Thoracic aorta (tissue), 2 donors: Measurements from ENCODE around the gene TFIP11. TPM values are rescaled to one million over a fixed set of nuclear protein-coding genes. Genes with fewer than 3 reads are reported as not detected.

Experiments used
- ATAC-seq: fragments of 150-250 bp; one replicate; pipeline ENCODE4 v1.8.0; 2017; ENCODE audit warnings: low read depth; ENCODE audit not compliant: insufficient number of reproducible peaks, low FRiP score
- DNase-seq: peaks from one replicate; pipeline ENCODE4 v3.0.0-alpha.2; 2020; ENCODE audit warnings: low spot score
- H3K27ac ChIP-seq, 2 donors: fragments of 200-600 bp; sonication (generic); 1 replicate in 1 of 2; 2 replicates in 1 of 2; pipeline ENCODE4 v1.5.1; 2016; ENCODE audit warnings: mild to moderate bottlenecking in 2 of 2, moderate library complexity in 2 of 2
- H3K27me3 ChIP-seq: fragments of 200-600 bp; sonication (generic); replicated peaks from 2 replicates; pipeline ENCODE4 v1.6.0; 2016; ENCODE audit warnings: mild to moderate bottlenecking; ENCODE audit not compliant: insufficient read depth
- H3K36me3 ChIP-seq: fragments of 200-600 bp; sonication (generic); one replicate; pipeline ENCODE4 v1.5.1; 2016
- H3K4me1 ChIP-seq, 2 donors: fragments of 200-600 bp; sonication (generic); 1 replicate in 1 of 2; 2 replicates in 1 of 2; pipeline versions ENCODE4 v1.5.1 to v1.6.0; 2016; ENCODE audit warnings: low read depth in 2 of 2, mild to moderate bottlenecking in 1 of 2; ENCODE audit not compliant: control insufficient read depth in 1 of 2
- H3K4me3 ChIP-seq: fragments of 200-600 bp; sonication (generic); 2 replicates; pipeline ENCODE4 v1.5.1; 2016; ENCODE audit warnings: mild to moderate bottlenecking
- H3K9me3 ChIP-seq: fragments of 200-600 bp; sonication (generic); 2 replicates; pipeline ENCODE4 v1.5.1; 2016
- total RNA-seq, 2 donors: library from RNA; depleted of rRNA; stranded (reverse); fragments of >200 nt; gene quantifications; one replicate each; pipeline versions ENCODE4 v1.1.0 to v1.2.3, GENCODE V29; 2016
- TF ChIP-seq, protein P1 (sequence below): fragments of 200-600 bp; sonication (generic); IDR thresholded peaks from one replicate; pipeline ENCODE4 v1.5.1; 2019; ENCODE audit warnings: antibody characterized with exemption

TFIP11 gene
- total RNA-seq, 2 donors from 2014 or later, result 21.7 to 60.6 TPM

DNA sequence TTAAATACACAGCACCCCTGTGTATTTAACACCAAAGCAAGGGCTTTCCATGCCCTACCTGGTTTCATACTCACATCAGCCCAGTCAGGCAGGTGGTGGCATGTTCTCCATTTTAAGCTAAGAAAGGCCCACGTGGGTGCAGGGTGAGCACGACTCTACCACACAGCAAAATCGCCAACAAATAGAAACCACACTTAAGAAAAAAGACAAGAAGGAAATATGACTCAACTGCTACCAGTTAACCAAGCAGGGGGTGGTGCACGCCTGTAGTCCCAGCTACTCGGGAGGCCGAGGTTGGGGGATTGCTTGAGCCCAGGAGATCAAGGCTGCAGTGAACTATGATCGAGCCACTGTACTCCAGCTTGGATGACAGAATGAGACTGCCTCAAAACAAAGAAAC, 35.2 kb upstream of the TFIP11 start:
- no peaks in the 10 kb centered on the region for H3K27me3 ChIP-seq
- TF ChIP-seq, protein P1, sequence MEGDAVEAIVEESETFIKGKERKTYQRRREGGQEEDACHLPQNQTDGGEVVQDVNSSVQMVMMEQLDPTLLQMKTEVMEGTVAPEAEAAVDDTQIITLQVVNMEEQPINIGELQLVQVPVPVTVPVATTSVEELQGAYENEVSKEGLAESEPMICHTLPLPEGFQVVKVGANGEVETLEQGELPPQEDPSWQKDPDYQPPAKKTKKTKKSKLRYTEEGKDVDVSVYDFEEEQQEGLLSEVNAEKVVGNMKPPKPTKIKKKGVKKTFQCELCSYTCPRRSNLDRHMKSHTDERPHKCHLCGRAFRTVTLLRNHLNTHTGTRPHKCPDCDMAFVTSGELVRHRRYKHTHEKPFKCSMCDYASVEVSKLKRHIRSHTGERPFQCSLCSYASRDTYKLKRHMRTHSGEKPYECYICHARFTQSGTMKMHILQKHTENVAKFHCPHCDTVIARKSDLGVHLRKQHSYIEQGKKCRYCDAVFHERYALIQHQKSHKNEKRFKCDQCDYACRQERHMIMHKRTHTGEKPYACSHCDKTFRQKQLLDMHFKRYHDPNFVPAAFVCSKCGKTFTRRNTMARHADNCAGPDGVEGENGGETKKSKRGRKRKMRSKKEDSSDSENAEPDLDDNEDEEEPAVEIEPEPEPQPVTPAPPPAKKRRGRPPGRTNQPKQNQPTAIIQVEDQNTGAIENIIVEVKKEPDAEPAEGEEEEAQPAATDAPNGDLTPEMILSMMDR, result no peak
- no peak for ATAC-seq

DNA sequence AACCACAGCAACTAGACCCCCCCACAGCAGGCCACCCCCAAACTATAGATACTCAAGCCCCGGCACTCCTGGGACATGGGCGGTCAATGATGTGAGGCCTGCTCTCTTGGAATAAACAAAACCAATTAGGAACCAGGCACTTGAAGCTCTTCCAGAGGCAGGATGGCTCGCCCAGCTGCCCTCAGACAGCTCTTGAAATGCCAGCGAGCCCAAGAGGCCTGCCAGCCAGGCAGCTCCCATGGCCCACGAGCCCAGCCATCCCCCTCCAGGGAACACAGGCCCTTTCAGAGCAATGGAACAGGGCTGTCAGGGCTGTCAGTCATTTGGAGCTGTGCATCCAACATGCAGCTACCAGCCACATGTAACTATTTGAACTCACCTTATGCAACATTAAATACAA, 34.0 kb upstream of the TFIP11 start:
- TF ChIP-seq, protein P1, result no peak
- no peak overlapping the region for H3K27ac ChIP-seq
- ATAC-seq, result no peak
- H3K4me3 ChIP-seq, result no peak overlapping the region
- H3K9me3 ChIP-seq, result no peaks in the 10 kb centered on the region
- no peak for DNase-seq
- H3K36me3 ChIP-seq, result peaks cover 2% of the 10 kb centered on the region
- H3K27me3 ChIP-seq, result no peaks in the 10 kb centered on the region
- H3K4me1 ChIP-seq, result peaks cover 0 to 15% of the 10 kb centered on the region in 2 donors

More for the DNA sequence above, 35.2 kb upstream of the TFIP11 start:
- no peaks in the 10 kb centered on the region for H3K36me3 ChIP-seq
- peaks cover 0 to 17% of the 10 kb centered on the region in 2 donors for H3K4me1 ChIP-seq
- no peak overlapping the region for H3K4me3 ChIP-seq
- no peak overlapping the region for H3K27ac ChIP-seq
- H3K9me3 ChIP-seq, result no peaks in the 10 kb centered on the region
- DNase-seq, result no peak

DNA sequence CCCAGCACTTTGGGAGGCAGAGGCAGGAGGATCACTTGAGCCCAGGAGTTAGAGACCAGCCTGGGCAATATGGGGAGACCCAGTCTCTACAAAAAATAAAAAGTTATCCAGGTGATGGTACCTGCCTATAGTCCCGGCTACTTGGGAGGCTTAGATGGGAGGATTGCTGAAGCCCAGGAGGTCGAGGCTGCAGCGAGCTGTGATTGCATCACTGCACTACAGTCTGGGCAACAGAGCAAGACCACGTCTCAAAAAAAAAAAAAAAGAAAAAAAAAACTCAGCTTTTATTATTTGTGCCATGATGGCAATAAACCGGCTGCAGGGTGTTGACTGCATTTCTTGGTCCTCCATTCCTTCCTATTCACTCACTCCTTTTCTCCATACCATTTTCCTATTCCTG, 33.6 kb upstream of the TFIP11 start:
- Histone ChIP-seq H3K4me1 (peaks cover 0 to 10% of the 10 kb centered on the region in 2 donors), H3K27me3 (no peaks in the 10 kb centered on the region), H3K27ac (no peak overlapping the region), H3K36me3 (peaks cover 6% of the 10 kb centered on the region), H3K9me3 (no peaks in the 10 kb centered on the region), H3K4me3 (no peak overlapping the region)
- TF ChIP-seq, protein P1, result no peak
- ATAC-seq (no peak), DNase-seq (no peak)

DNA sequence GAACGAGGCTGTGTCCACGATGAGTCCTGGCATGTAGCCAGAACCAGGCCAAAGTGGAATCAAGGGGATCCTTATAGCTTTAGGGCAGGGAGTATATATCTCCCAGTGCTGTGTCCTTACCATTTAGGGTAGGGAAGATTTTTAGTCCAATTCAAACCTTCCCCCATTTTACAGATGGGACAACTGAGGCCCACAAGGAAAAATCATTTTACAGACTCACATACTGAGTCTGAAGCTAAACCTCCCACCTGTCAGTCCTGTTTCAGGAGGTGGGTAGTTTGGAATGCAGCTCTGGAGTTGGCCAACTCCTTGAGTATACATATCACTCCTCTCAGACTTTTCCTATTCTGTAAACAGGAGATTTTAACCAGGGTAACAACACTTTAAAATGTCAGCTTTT, 33.1 kb upstream of the TFIP11 start:
- Histone ChIP-seq H3K9me3 (no peaks in the 10 kb centered on the region), H3K27ac (no peak overlapping the region), H3K4me3 (no peak overlapping the region), H3K27me3 (no peaks in the 10 kb centered on the region), H3K36me3 (peaks cover 9% of the 10 kb centered on the region), H3K4me1 (peaks cover 0 to 6% of the 10 kb centered on the region in 2 donors)
- ATAC-seq, result no peak
- TF ChIP-seq, protein P1, result no peak
- DNase-seq, result no peak

DNA sequence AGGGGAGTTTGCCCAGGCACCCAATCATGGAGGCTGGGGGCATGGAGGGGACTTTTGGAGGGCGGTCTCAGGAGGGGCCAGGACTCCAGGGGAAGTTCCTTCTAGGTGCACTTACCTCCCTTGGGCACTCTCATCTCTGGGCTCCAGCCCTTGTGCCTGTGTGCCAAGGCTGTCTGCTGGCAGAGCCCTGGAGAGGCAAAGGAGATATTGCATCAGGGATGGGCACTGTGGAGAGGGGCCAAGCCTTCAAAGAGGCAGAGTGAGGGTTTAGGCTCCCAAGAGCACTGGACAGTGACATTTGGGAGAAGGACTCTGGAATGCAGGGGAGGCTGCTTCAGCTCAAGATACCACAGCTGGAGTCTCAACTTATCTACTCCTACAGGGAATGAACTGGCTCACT, 32.2 kb upstream of the TFIP11 start:
- H3K4me3 ChIP-seq, result no peak overlapping the region
- no peaks in the 10 kb centered on the region for H3K27me3 ChIP-seq
- H3K27ac ChIP-seq, result no peak overlapping the region
- H3K36me3 ChIP-seq, result peaks cover 9% of the 10 kb centered on the region
- ATAC-seq (no peak), DNase-seq (no peak)
- H3K4me1 ChIP-seq, result no peaks in the 10 kb centered on the region
- no peaks in the 10 kb centered on the region for H3K9me3 ChIP-seq
- TF ChIP-seq, protein P1, result no peak
